Measurements from ENCODE around the gene PI4KA. TPM values are rescaled to one million over a fixed set of nuclear protein-coding genes. Genes with fewer than 3 reads are reported as not detected.
"Not testable (repeated sequence)": the region's sequence is repeated elsewhere in the genome, so short reads cannot be mapped to it uniquely, and the experiment has no call there.

The PI4KA gene
- polyA plus RNA-seq, 1 donor = 34.2 TPM

DNA sequence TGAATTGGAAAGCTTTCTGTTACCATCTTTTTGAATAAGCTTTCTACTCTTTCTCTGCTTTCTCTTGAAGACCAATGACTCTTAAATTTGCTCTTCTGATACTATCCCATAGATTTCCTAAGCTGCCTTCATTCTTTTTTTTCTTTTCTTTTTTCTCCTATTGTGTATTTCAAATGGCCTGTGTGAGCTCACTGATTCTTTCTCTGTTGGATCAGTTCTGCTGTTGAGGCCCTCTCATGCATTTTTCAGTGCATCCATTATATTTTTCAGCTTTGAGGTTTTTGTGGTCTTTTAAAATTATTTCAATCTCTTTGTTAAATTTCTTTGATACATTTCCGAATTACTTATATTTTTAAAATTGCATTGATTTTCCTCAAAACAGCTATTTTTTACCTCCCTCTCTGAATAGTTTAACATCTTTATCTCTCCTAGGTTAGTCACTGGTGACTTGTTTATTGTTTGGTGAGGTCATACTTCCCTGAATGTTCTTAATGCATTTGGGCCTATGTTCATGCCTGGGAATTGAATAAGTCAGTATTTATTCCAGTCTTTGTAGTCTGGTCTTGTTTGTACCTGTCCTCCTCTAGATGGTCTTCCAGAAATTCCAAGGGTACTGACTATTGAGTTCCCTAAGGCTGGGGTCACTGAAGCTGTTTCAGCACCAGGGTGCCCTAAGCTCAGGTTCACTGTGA, 195.3 kb downstream of the PI4KA start:
- no peak for DNase-seq

DNA sequence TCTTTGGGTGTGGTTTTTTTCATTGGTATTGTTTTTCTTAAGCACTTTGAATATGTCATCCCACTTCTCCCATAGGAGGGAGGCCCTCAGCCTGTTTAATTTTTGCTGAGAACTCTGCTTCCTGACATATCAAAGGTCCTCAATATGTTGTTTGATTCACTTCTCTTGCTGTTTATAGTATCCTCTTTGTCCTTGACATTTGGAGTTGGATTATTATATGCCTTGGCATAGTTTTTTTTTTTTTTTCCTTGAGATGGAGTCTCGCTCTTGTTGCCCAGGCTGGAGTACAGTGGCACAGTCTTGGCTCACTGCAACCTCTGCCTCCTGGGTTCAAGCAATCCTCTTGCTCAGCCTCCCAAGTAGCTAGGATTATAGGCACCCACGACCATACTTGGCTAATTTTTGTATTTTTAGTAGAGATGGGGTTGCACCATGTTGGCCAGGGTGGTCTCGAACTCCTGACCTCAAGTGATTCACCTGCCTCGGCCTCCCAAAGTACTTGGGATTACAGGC, 196.0 kb downstream of the PI4KA start:
- DNase-seq = not testable (repeated sequence)

DNA sequence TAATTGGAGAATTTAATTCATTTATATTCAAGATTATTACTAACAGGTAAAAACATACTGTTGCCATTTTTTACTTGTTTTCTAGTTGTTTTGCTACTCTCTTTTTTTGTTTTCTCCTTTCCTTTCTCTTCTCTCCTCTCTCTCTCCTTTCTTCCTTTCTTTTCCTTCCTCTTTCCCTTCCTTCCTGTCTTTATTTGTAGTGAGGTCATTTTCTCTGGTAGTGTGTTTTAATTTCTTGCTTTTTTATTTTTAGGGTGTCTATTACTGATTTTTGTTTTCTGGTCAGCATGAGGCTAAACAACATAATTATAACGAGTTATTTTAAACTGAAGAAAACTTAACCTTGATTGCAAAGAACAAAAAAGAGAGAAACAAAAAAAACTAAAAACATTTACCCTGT, 197.1 kb downstream of the PI4KA start:
- no peak for DNase-seq

DNA sequence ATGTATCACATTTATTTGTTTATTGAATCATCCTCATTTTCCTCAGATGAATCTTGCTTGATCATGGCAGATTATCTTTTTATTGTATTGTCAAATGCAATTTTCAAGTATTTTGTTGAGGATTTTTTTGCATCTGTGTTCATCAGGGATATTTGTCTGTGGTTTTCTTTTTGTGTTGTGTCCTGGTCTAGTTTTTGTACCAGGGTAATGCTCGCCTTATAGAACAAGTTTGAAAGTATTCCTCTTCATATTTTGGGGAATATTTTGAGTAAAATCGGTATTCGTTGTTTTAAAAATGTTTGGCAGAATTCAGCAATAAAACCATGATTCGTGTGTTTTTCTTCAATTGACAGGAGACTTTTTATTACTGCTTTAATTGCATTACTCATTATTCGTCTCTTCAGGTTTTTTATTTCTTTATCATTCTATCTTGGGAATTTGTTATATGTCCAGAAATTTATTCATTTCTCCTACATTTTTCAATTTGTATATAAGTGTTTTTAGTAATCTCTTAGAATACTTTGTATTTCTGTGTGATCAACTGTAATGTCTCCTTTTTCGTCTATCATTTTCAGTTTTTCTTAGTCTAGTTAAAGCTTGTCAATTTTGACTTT, 198.1 kb downstream of the PI4KA start:
- DNase-seq = no peak

DNA sequence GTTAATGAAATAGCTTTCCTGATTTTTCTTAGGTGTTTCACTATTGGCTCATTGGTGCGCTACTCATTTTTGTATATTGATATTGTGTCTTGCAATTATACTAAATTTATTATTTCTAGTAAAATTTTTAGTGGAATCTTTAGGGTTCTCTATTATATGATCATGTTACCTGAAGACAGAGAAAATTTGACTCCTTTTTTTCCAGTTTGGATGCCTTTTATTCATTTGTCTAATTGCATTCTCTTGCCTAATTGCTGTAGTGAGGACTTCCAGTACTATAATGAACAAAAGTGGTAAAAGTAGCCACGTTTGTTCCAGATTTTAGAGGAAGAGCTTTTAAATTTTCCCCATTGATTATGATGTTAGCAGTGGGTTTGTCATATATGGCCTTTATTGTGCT, 198.7 kb downstream of the PI4KA start:
- no peak for DNase-seq

DNA sequence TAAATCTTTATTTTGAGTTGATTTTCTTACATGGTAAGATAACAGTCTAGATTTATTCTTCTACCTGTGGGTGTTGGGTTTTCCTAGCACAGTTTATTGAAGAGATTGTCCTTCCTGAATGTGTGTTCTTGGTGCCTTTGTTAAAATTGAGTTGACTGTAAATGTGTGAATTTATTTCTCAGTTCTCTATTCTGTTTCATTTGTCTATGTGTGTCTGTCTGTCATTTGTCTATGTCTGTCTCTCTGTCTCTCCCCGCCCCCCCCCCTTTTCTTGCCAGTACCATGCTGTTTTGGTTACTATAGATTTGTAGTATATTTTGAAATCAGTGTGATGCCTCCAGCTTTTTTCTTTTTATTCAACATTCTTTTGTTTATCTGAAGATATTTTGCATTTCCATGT, 199.4 kb downstream of the PI4KA start:
- DNase-seq = no peak

DNA sequence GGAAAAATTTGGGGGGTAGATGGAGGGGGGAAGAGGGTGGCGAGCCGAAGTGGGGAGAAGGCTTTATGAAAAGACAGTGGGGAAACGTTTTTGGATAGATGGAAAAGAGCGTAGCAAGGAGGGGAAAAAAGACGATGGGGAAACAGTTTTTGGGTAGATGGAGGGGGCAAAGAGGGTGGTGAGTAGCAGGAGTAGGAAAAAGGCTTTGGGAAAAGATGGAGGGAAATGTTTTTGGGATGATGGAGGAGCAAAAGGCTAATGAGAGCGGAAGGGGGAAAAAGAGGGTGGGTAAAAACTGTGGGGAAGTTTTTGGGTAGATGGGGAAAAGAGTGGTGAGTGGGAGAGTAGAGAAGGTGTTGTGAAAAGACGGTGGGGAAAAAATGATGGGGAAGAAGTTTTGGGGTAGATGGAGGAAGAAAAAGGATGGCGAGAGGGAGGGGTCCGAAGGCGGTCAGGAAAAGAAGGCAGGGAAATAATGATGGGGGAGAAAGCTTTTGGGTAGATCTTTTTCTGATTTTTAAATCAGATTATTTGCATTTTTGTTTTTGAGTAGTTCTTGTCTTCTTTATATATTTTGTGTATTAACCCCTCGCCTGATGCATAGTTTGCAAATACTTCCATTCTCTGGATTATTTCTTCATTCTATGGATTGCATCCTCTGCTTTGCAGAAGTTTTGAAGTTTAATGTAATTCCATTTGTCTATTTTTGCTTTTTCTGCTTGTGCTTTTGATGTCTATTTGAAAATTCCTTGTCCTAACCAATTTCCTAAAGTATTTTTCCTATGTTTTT, 200.0 kb downstream of the PI4KA start:
- DNase-seq = no peak

DNA sequence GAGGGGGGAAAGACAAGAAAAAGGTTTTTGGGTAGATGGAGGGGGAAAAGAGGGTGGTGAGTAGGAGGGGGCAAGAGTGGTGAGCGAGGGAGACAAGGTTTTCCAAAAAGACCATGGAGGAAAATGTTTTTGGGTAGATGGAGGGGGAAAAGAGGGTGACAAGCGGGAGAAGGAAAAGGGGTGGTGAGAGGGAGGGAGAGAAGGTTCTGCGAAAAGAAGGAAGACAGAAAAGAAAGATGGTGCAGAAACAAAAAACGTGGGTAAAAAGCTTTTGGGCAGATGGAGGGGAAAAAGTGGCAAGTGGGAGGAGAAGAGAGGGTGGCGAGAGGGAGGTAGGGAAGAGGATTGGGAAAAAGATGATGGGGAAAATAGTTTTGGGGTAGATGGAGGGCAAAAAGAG, 200.6 kb downstream of the PI4KA start:
- no peak for DNase-seq

Other genes starting within 250 kb of the PI4KA start
- gene SERPIND1, start 84.7 kb downstream of the PI4KA start, polyA plus RNA-seq (ENCODE audit: insufficient read length) = 0.08 TPM
- 22.6 TPM for gene SNAP29, start 196 bp upstream of the PI4KA start, polyA plus RNA-seq (ENCODE audit: insufficient read length)
- gene CRKL, start 58.6 kb upstream of the PI4KA start, polyA plus RNA-seq (ENCODE audit: insufficient read length) = 50.4 TPM
- gene AIFM3, start 108.4 kb upstream of the PI4KA start, polyA plus RNA-seq (ENCODE audit: insufficient read length) = 0.45 TPM
- 42.8 TPM for gene LZTR1, start 123.5 kb upstream of the PI4KA start, polyA plus RNA-seq (ENCODE audit: insufficient read length)
- 19.8 TPM for gene THAP7, start 143.3 kb upstream of the PI4KA start, polyA plus RNA-seq (ENCODE audit: insufficient read length)
- 28.1 TPM for gene P2RX6, start 156.4 kb upstream of the PI4KA start, polyA plus RNA-seq (ENCODE audit: insufficient read length)
- gene SLC7A4, start 173.8 kb upstream of the PI4KA start, polyA plus RNA-seq (ENCODE audit: insufficient read length) = 1.3 TPM
- gene LRRC74B, start 187.1 kb upstream of the PI4KA start, polyA plus RNA-seq (ENCODE audit: insufficient read length) = 0.09 TPM

All from hindlimb muscle (tissue), 1 donor.